ENCODE measurements around the gene CPNE5.

DNA sequence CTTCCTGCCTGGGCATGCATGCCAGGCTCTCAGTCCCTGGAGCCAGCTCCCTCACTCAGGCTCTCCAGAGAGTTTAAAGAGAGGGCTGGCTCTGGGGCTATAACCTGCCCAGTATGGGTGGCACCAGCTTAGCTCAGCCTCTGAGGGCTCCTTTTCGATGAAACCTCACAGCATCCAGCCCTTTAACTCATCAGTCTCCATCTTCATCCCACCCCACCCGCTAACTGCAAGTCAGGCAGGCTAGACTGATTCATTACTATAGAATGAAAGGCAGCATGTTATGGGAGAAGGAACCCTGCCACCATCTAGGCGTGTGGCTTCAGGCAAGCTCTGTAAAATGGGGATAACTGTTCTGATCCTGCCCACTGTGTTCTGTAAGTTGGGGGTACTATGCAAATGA lies 88.2 kb downstream of the CPNE5 start:
- TF ChIP-seq, protein P1, sequence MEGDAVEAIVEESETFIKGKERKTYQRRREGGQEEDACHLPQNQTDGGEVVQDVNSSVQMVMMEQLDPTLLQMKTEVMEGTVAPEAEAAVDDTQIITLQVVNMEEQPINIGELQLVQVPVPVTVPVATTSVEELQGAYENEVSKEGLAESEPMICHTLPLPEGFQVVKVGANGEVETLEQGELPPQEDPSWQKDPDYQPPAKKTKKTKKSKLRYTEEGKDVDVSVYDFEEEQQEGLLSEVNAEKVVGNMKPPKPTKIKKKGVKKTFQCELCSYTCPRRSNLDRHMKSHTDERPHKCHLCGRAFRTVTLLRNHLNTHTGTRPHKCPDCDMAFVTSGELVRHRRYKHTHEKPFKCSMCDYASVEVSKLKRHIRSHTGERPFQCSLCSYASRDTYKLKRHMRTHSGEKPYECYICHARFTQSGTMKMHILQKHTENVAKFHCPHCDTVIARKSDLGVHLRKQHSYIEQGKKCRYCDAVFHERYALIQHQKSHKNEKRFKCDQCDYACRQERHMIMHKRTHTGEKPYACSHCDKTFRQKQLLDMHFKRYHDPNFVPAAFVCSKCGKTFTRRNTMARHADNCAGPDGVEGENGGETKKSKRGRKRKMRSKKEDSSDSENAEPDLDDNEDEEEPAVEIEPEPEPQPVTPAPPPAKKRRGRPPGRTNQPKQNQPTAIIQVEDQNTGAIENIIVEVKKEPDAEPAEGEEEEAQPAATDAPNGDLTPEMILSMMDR (IDR thresholded peaks at IDR 0.05) = no peak
- TF ChIP-seq POLR2A (IDR thresholded peaks at IDR 0.05) (no peak), POLR2AphosphoS5 (IDR thresholded peaks at IDR 0.05; ENCODE audit: insufficient read depth in 1 of 2, low read depth in 1 of 2) (no peak)

Measured in vagina (tissue), 2 donors.